MM.1S (cell line): ENCODE results near the gene EXOC2.

Experiments
- DNase-seq: peaks from one replicate; pipeline ENCODE4 v3.0.0-alpha.2; 2015
- H2AFZ ChIP-seq: fragments of 300-600 bp; sonication (generic); 2 replicates; pipeline ENCODE4 v1.6.0; 2016; ENCODE audit warnings: antibody characterized with exemption, low read length
- H3F3A ChIP-seq: fragments of 300-600 bp; sonication (generic); 2 replicates; pipeline ENCODE4 v1.6.1; 2016; ENCODE audit warnings: mild to moderate bottlenecking, antibody characterized with exemption, low read length, moderate library complexity, mixed read lengths; ENCODE audit not compliant: insufficient read depth
- H3K27ac ChIP-seq: fragments of 300-600 bp; sonication (generic); 2 replicates; pipeline ENCODE4 v1.5.1; 2016; ENCODE audit warnings: mild to moderate bottlenecking, low read length
- H3K27me3 ChIP-seq: fragments of 300-600 bp; sonication (generic); replicated peaks from 2 replicates; pipeline ENCODE4 v1.6.0; 2016; ENCODE audit warnings: low read length; ENCODE audit not compliant: insufficient read depth
- H3K36me3 ChIP-seq: fragments of 300-600 bp; sonication (generic); replicated peaks from 2 replicates; pipeline ENCODE4 v1.6.1; 2016; ENCODE audit warnings: mild to moderate bottlenecking, low read length, mixed read lengths; ENCODE audit not compliant: insufficient read depth
- H3K4me1 ChIP-seq: fragments of 300-600 bp; sonication (generic); 2 replicates; pipeline ENCODE4 v1.6.1; 2016; ENCODE audit warnings: low read length, mixed read lengths
- H3K4me2 ChIP-seq: fragments of 300-600 bp; sonication (generic); 2 replicates; pipeline ENCODE4 v1.6.0; 2016; ENCODE audit warnings: low read depth, low read length
- H3K4me3 ChIP-seq: fragments of 300-600 bp; sonication (generic); 2 replicates; pipeline ENCODE4 v1.5.1; 2016; ENCODE audit warnings: low read length, mixed read lengths
- H3K79me2 ChIP-seq: fragments of 300-600 bp; sonication (generic); 2 replicates; pipeline ENCODE4 v1.6.1; 2016; ENCODE audit warnings: mixed run types, low read length, mixed read lengths
- H3K9ac ChIP-seq: fragments of 300-600 bp; sonication (generic); 2 replicates; pipeline ENCODE4 v1.6.1; 2016; ENCODE audit warnings: low read length, mixed read lengths
- H3K9me2 ChIP-seq: fragments of 300-600 bp; sonication (generic); replicated peaks from 2 replicates; pipeline ENCODE4 v1.6.1; 2016; ENCODE audit warnings: mild to moderate bottlenecking, low read length, mixed read lengths; ENCODE audit not compliant: insufficient read depth
- H3K9me3 ChIP-seq: fragments of 300-600 bp; sonication (generic); replicated peaks from 2 replicates; pipeline ENCODE4 v1.6.1; 2016; ENCODE audit warnings: mild to moderate bottlenecking, low read length, mixed read lengths; ENCODE audit not compliant: insufficient read depth
- H4K20me1 ChIP-seq: fragments of 300-600 bp; sonication (generic); 2 replicates; pipeline ENCODE4 v1.6.1; 2016; ENCODE audit warnings: mild to moderate bottlenecking, low read length, moderate library complexity, mixed read lengths; ENCODE audit not compliant: insufficient read depth
- EZH2 ChIP-seq: fragments of 300-600 bp; sonication (generic); optimal IDR thresholded peaks from 2 replicates; pipeline ENCODE3; 2017; ENCODE audit warnings: low read depth, mild to moderate bottlenecking, antibody characterized with exemption, low read length, mixed read lengths
- EZH2phosphoT487 ChIP-seq: fragments of 300-600 bp; sonication (generic); IDR thresholded peaks from 2 replicates; pipeline ENCODE4 v1.6.1; 2018; ENCODE audit warnings: antibody characterized with exemption, low read length
- TF ChIP-seq, protein P1 (sequence below): fragments of 300-600 bp; sonication (generic); IDR thresholded peaks from 2 replicates; pipeline ENCODE4 v1.5.1; 2016; ENCODE audit warnings: antibody characterized with exemption, low read length, mixed read lengths

Gene EXOC2

GRCh38 chr6:677919-678318 is 15.0 kb downstream of the EXOC2 start:
- Histone ChIP-seq H3K4me3 (no peak overlapping the region), H4K20me1 (no peaks in the 10 kb centered on the region), H3K4me1 (no peaks in the 10 kb centered on the region), H2AFZ (no peak overlapping the region), H3K36me3 (no peaks in the 10 kb centered on the region), H3K9ac (no peak overlapping the region), H3K27ac (no peak overlapping the region), H3K27me3 (no peaks in the 10 kb centered on the region), H3K79me2 (peaks cover 53% of the 10 kb centered on the region), H3K9me2 (no peaks in the 10 kb centered on the region), H3F3A (no peaks in the 10 kb centered on the region), H3K9me3 (no peaks in the 10 kb centered on the region), H3K4me2 (no peak overlapping the region)
- TF ChIP-seq, protein P1, sequence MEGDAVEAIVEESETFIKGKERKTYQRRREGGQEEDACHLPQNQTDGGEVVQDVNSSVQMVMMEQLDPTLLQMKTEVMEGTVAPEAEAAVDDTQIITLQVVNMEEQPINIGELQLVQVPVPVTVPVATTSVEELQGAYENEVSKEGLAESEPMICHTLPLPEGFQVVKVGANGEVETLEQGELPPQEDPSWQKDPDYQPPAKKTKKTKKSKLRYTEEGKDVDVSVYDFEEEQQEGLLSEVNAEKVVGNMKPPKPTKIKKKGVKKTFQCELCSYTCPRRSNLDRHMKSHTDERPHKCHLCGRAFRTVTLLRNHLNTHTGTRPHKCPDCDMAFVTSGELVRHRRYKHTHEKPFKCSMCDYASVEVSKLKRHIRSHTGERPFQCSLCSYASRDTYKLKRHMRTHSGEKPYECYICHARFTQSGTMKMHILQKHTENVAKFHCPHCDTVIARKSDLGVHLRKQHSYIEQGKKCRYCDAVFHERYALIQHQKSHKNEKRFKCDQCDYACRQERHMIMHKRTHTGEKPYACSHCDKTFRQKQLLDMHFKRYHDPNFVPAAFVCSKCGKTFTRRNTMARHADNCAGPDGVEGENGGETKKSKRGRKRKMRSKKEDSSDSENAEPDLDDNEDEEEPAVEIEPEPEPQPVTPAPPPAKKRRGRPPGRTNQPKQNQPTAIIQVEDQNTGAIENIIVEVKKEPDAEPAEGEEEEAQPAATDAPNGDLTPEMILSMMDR = no peak
- no peak for TF ChIP-seq EZH2
- no peak for TF ChIP-seq EZH2phosphoT487
- no peak for DNase-seq

- TF ChIP-seq, protein P1 = no peak
- TF ChIP-seq EZH2 (no peak), EZH2phosphoT487 (no peak)
These were observed 18.0 kb downstream of the EXOC2 start for GRCh38 chr6:674956-675355.

DNA sequence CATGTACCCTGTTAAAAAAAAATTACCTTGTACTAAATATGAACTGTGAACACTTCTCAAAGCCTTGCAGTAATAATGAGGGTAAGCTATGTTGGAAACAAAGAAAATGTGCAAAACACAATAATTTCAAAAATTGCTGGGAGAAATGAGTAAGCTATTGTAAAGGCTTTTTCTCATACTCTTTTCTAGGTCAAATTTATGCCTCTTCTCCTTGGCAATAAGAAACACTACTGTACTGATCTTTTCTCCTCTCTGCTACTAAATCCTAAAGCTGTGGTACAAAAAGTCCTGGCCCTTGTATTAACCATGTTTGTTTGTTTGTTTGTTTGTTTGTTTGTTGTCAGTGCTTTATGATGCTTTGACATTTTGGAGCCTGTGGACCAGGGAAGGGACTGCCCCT is 18.5 kb downstream of the EXOC2 start:
- Histone ChIP-seq H4K20me1 (no peaks in the 10 kb centered on the region), H3F3A (no peaks in the 10 kb centered on the region), H3K4me1 (no peaks in the 10 kb centered on the region), H3K9ac (no peak overlapping the region), H3K4me2 (no peak overlapping the region), H2AFZ (no peak overlapping the region), H3K4me3 (no peak overlapping the region), H3K9me2 (no peaks in the 10 kb centered on the region), H3K36me3 (no peaks in the 10 kb centered on the region), H3K27ac (no peak overlapping the region), H3K27me3 (no peaks in the 10 kb centered on the region), H3K79me2 (peaks cover 24% of the 10 kb centered on the region), H3K9me3 (no peaks in the 10 kb centered on the region)
- no peak for DNase-seq
- TF ChIP-seq, protein P1 = no peak

More at GRCh38 chr6:674956-675355, 18.0 kb downstream of the EXOC2 start:
- H3K4me2 ChIP-seq = no peak overlapping the region
- no peaks in the 10 kb centered on the region for H3F3A ChIP-seq
- no peaks in the 10 kb centered on the region for H3K27me3 ChIP-seq
- H3K79me2 ChIP-seq = peaks cover 28% of the 10 kb centered on the region
- no peaks in the 10 kb centered on the region for H3K9me3 ChIP-seq
- no peak for DNase-seq
- H3K9me2 ChIP-seq = no peaks in the 10 kb centered on the region
- H2AFZ ChIP-seq = no peak overlapping the region
- H3K4me1 ChIP-seq = no peaks in the 10 kb centered on the region
- H4K20me1 ChIP-seq = no peaks in the 10 kb centered on the region
- no peak overlapping the region for H3K9ac ChIP-seq
- H3K36me3 ChIP-seq = no peaks in the 10 kb centered on the region
- no peak overlapping the region for H3K4me3 ChIP-seq
- no peak overlapping the region for H3K27ac ChIP-seq
